ENCODE data around the gene HARS1.
"Not testable (repeated sequence)": the region's sequence is repeated elsewhere in the genome, so short reads cannot be mapped to it uniquely, and the experiment has no call there.

Gene HARS1

GRCh38 chr5:140718266-140718592, 27.1 kb upstream of the HARS1 start:
- no peak for DNase-seq (ENCODE audit: low read depth)
- H3K4me3 ChIP-seq (ENCODE audit: control insufficient read depth, low read depth, low read length), result peak overlapping the region; percentile 30
- no peak for TF ChIP-seq CTCF (conservative IDR thresholded peaks at IDR 0.05; ENCODE audit: control insufficient read depth, insufficient read depth, low read depth, low read length)

- H3K4me3 ChIP-seq (ENCODE audit: control insufficient read depth, low read depth, low read length); DNase-seq (ENCODE audit: low read depth): not testable (repeated sequence)
Observed at GRCh38 chr5:140716238-140716637, 25.1 kb upstream of the HARS1 start.

GRCh38 chr5:140713562-140714094, 22.5 kb upstream of the HARS1 start:
- no peak for TF ChIP-seq CTCF (conservative IDR thresholded peaks at IDR 0.05; ENCODE audit: control insufficient read depth, insufficient read depth, low read depth, low read length)
- H3K4me3 ChIP-seq (ENCODE audit: control insufficient read depth, low read depth, low read length), result no peak overlapping the region
- DNase-seq (ENCODE audit: low read depth), result no peak

- no peak for DNase-seq (ENCODE audit: low read depth)
- H3K4me3 ChIP-seq (ENCODE audit: control insufficient read depth, low read depth, low read length), result no peak overlapping the region
- TF ChIP-seq CTCF (conservative IDR thresholded peaks at IDR 0.05; ENCODE audit: control insufficient read depth, insufficient read depth, low read depth, low read length), result no peak
Observed at GRCh38 chr5:140711794-140712193, 20.6 kb upstream of the HARS1 start.

- H3K4me3 ChIP-seq (ENCODE audit: control insufficient read depth, low read depth, low read length), result peak overlapping the region; percentile 87
- DNase-seq (ENCODE audit: low read depth), result peak; percentile 98
- TF ChIP-seq CTCF (conservative IDR thresholded peaks at IDR 0.05; ENCODE audit: control insufficient read depth, insufficient read depth, low read depth, low read length), result no peak
Observed at GRCh38 chr5:140710899-140711552, 19.9 kb upstream of the HARS1 start.

- not testable (repeated sequence) for H3K4me3 ChIP-seq (ENCODE audit: control insufficient read depth, low read depth, low read length); DNase-seq (ENCODE audit: low read depth)
Observed at GRCh38 chr5:140708787-140709186, 17.6 kb upstream of the HARS1 start.

GRCh38 chr5:140707812-140708211, 16.6 kb upstream of the HARS1 start:
- DNase-seq (ENCODE audit: low read depth), result no peak
- no peak for TF ChIP-seq CTCF (conservative IDR thresholded peaks at IDR 0.05; ENCODE audit: control insufficient read depth, insufficient read depth, low read depth, low read length)
- no peak overlapping the region for H3K4me3 ChIP-seq (ENCODE audit: control insufficient read depth, low read depth, low read length)
